Ovary (tissue), 9 donors: ENCODE results near the gene SLX4. TPM values are rescaled to one million over a fixed set of nuclear protein-coding genes. Genes with fewer than 3 reads are reported as not detected.

Experiments
- DNase-seq, 5 donors: peaks; one replicate each; pipeline ENCODE4 v3.0.0-alpha.2; 2019 to 2020
- H3K27ac ChIP-seq, 2 donors: fragments of 200-600 bp; one replicate each; pipeline versions ENCODE4 v1.5.1 to v1.8.0; 2019 to 2022
- H3K27me3 ChIP-seq: fragments of 200-600 bp; one replicate; pipeline ENCODE4 v1.8.0; 2022
- H3K36me3 ChIP-seq: fragments of 200-600 bp; sonication (generic); one replicate; pipeline ENCODE4 v1.5.1; 2019
- H3K4me1 ChIP-seq: one replicate; pipeline ENCODE4 v1.8.1; 2013; ENCODE audit warnings: mild to moderate bottlenecking, moderate library complexity; ENCODE audit not compliant: insufficient read depth
- H3K4me3 ChIP-seq: fragments of 200-600 bp; sonication (generic); one replicate; pipeline ENCODE4 v1.5.1; 2017
- H3K9me3 ChIP-seq, 2 donors: fragments of 200-600 bp in 1 of 2; sonication (generic) in 1 of 2; one replicate each; pipeline versions ENCODE4 v1.5.1 to v1.8.1; 2013 to 2019; ENCODE audit warnings: mild to moderate bottlenecking in 1 of 2, moderate library complexity in 1 of 2
- CTCF ChIP-seq, 3 donors: fragments of 450-650 bp in 2 of 3; fragments of 200-600 bp in 1 of 3; IDR thresholded peaks; one replicate each; pipeline versions ENCODE4 v1.5.1 to v1.8.0; 2016 to 2022; ENCODE audit warnings: antibody characterized with exemption in 3 of 3, mild to moderate bottlenecking in 1 of 3
- EP300 ChIP-seq: sonication (generic); formaldehyde crosslinking; IDR thresholded peaks from one replicate; pipeline ENCODE4 v1.6.1; 2017; ENCODE audit warnings: antibody characterized with exemption
- POLR2A ChIP-seq: fragments of 450-650 bp; IDR thresholded peaks from one replicate; pipeline ENCODE4 v1.6.1; 2017; ENCODE audit warnings: antibody characterized with exemption, mild to moderate bottlenecking, moderate library complexity
- WGBS, 3 donors: extraction: QIAGEN DNeasy Blood & Tissue Kit in 1 of 3; methylation state at CpG; one replicate each; pipeline versions ENCODE4 v1.1.5 to v1.1.7; 2013 to 2017; 5-methylcytosine and 5-hydroxymethylcytosine counted together
- intact Hi-C, 4 donors: fragments of 100-400 bp; cut with DNase I; formaldehyde crosslinking; loops; one replicate each; pipeline versions ENCODE4 v1.11.0 to v1.15.1; 2022 to 2023
- polyA plus RNA-seq, 2 donors: library from polyadenylated mRNA; stranded (reverse); fragments of 200-250 nt in 1 of 2; fragments of 350-450 nt in 1 of 2; fragmentation: Illumina TruSeq in 1 of 2; extraction: RNeasy Lipid Tissue Mini Kit (QIAGEN cat#74804) in 1 of 2; gene quantifications; one replicate each; pipeline ENCODE4 v1.2.3, GENCODE V29; 2013 to 2014
- total RNA-seq, 7 donors: library from RNA; depleted of rRNA in 2 of 7; stranded (reverse); fragments of >200 nt in 2 of 7; fragmentation: NEBNext Ultra II Directional in 3 of 7; extraction: Animal tissue kit (Norgen Biotek cat#: 25700) in 3 of 7; gene quantifications; one replicate each; pipeline versions ENCODE4 v1.1.0 to v1.2.4, GENCODE V29; 2016 to 2023
- donor health status: DM: no; HTN: no; CAD: no; lungs with moderate emphysema.
- donor health status: DM: no; HTN: no; CAD: no.
- donor health status: Bipolar disorder and iron deficiency.
- donor health status: DM: yes; HTN: yes; CAD: no.
- donor health status: DM: no; HTN: no; CAD: no.
- donor health status: DM: yes; HTN: yes; CAD: no.

Gene SLX4
- total and polyA plus RNA-seq, 9 donors: 1.7 to 4.9 (median 3.2) TPM

- 69 to 81% (median 76%) methylated on average over 5 of the region's 5 CpGs for WGBS, 3 donors
- Histone ChIP-seq H3K4me1 (peaks cover 2% of the 10 kb centered on the region), H3K36me3 (no peaks in the 10 kb centered on the region), H3K9me3 (no peaks in the 10 kb centered on the region), H3K27me3 (no peaks in the 10 kb centered on the region), H3K4me3 (no peak overlapping the region), H3K27ac (no peak overlapping the region)
- TF ChIP-seq POLR2A (no peak), CTCF (IDR thresholded peaks at IDR 0.05) (no peak), EP300 (no peak)
- no peak for DNase-seq
- intact Hi-C loops: no loop called here
Observed at GRCh38 chr16:3608069-3608468, 3.3 kb downstream of the SLX4 start.

GRCh38 chr16:3607634-3608033 is 3.8 kb downstream of the SLX4 start:
- DNase-seq: no peak
- 74 to 82% (median 77%) methylated on average over 2 of the region's 2 CpGs for WGBS, 3 donors
- no peaks in the 10 kb centered on the region for H3K27me3 ChIP-seq
- no peak overlapping the region for H3K27ac ChIP-seq
- no peak overlapping the region for H3K4me3 ChIP-seq
- H3K4me1 ChIP-seq: peaks cover 2% of the 10 kb centered on the region
- TF ChIP-seq CTCF (IDR thresholded peaks at IDR 0.05) (no peak), POLR2A (no peak), EP300 (no peak)
- intact Hi-C loops: no loop called here
- no peaks in the 10 kb centered on the region for H3K9me3 ChIP-seq
- no peaks in the 10 kb centered on the region for H3K36me3 ChIP-seq

GRCh38 chr16:3607161-3607560 is 4.2 kb downstream of the SLX4 start:
- Histone ChIP-seq H3K4me3 (no peak overlapping the region), H3K27me3 (no peaks in the 10 kb centered on the region), H3K9me3 (no peaks in the 10 kb centered on the region), H3K36me3 (no peaks in the 10 kb centered on the region), H3K27ac (no peak overlapping the region), H3K4me1 (peaks cover under 1% of the 10 kb centered on the region)
- TF ChIP-seq EP300 (no peak), CTCF (IDR thresholded peaks at IDR 0.05) (no peak), POLR2A (no peak)
- WGBS, 3 donors: 82 to 88% (median 84%) methylated on average over 7 of the region's 7 CpGs
- intact Hi-C loops: no loop called here
- no peak for DNase-seq

GRCh38 chr16:3606441-3606840 is 5.0 kb downstream of the SLX4 start:
- TF ChIP-seq CTCF (IDR thresholded peaks at IDR 0.05) (no peak), EP300 (no peak), POLR2A (no peak)

GRCh38 chr16:3602320-3602653 is 9.1 kb downstream of the SLX4 start:
- Histone ChIP-seq H3K9me3 (no peaks in the 10 kb centered on the region), H3K4me3 (no peak overlapping the region), H3K4me1 (no peaks in the 10 kb centered on the region), H3K27me3 (no peaks in the 10 kb centered on the region), H3K36me3 (no peaks in the 10 kb centered on the region), H3K27ac (no peak overlapping the region)
- no peak for DNase-seq
- intact Hi-C loops: no loop called here
- TF ChIP-seq EP300: no peak
- TF ChIP-seq POLR2A: no peak
- TF ChIP-seq CTCF (IDR thresholded peaks at IDR 0.05): no peak
- WGBS, 3 donors: 82 to 88% (median 82%) methylated on average over 7 of the region's 7 CpGs

More at GRCh38 chr16:3606441-3606840, 5.0 kb downstream of the SLX4 start:
- no peak overlapping the region for H3K27ac ChIP-seq
- DNase-seq: no peak
- H3K36me3 ChIP-seq: no peaks in the 10 kb centered on the region
- H3K4me3 ChIP-seq: no peak overlapping the region
- H3K9me3 ChIP-seq: no peaks in the 10 kb centered on the region
- 80 to 86% (median 80%) methylated on average over 11 of the region's 11 CpGs for WGBS, 3 donors
- H3K27me3 ChIP-seq: no peaks in the 10 kb centered on the region
- intact Hi-C loops: no loop called here
- no peaks in the 10 kb centered on the region for H3K4me1 ChIP-seq
